Measurements from ENCODE around the gene TMEM176B.

TMEM176B gene

GRCh38 chr7:150835019-150835418 is 34.9 kb upstream of the TMEM176B start:
- Histone ChIP-seq H3K9ac (ENCODE audit: low read depth, low read length) (no peak overlapping the region), H3K4me1 (ENCODE audit: control insufficient read depth, insufficient read depth, low read length) (no peaks in the 10 kb centered on the region), H3K4me3 (ENCODE audit: low read depth, low read length) (no peak overlapping the region), H3K27me3 (ENCODE audit: control insufficient read depth, insufficient read depth, low read length) (no peaks in the 10 kb centered on the region), H3K36me3 (ENCODE audit: control insufficient read depth, insufficient read depth, low read length) (no peaks in the 10 kb centered on the region), H3K9me3 (ENCODE audit: control insufficient read depth, insufficient read depth, low read length) (no peaks in the 10 kb centered on the region)

DNA sequence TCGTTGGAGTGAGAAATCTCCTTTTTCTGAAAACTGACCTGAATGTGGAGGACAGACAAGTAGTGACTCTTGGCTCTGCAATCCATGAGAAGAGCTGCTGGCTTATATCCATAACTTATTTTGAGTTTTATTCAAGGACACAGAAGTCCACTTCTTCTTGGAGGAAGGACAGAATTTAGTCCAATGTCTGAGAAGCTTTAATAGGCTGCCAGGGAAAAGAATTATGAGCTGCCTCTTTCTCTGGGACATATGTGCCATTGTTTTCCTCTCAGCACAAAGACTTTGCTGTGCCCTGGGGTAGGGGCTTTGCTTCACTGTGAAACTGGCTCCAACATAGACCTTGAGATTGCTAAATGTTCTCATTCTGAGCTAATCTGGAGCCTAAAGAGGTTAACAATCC is 31.7 kb upstream of the TMEM176B start:
- Histone ChIP-seq H3K27me3 (ENCODE audit: control insufficient read depth, insufficient read depth, low read length) (no peaks in the 10 kb centered on the region), H3K4me3 (ENCODE audit: low read depth, low read length) (no peak overlapping the region), H3K4me1 (ENCODE audit: control insufficient read depth, insufficient read depth, low read length) (no peaks in the 10 kb centered on the region), H3K9me3 (ENCODE audit: control insufficient read depth, insufficient read depth, low read length) (no peaks in the 10 kb centered on the region), H3K9ac (ENCODE audit: low read depth, low read length) (no peak overlapping the region), H3K36me3 (ENCODE audit: control insufficient read depth, insufficient read depth, low read length) (no peaks in the 10 kb centered on the region)

DNA sequence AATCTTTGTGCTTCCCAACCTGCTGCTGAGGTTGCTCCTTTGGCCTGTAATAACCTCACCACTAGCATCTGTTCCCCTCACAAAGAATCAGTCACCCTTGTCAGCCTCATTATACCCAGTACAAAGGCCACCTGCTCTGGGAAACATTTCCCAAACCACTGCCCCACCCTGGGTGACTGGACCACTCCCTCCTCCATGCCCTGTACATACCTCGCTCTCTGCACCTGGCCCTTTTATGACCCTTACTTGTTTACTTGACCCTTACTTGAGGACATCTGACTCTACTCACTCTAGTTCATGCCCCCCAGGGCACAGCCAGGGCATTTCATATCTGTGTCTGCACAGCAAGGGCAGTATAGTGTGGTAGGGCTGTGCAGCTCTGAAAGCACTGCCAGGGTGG is 30.8 kb upstream of the TMEM176B start:
- Histone ChIP-seq H3K9me3 (ENCODE audit: control insufficient read depth, insufficient read depth, low read length) (no peaks in the 10 kb centered on the region), H3K27me3 (ENCODE audit: control insufficient read depth, insufficient read depth, low read length) (no peaks in the 10 kb centered on the region), H3K9ac (ENCODE audit: low read depth, low read length) (no peak overlapping the region), H3K36me3 (ENCODE audit: control insufficient read depth, insufficient read depth, low read length) (no peaks in the 10 kb centered on the region), H3K4me3 (ENCODE audit: low read depth, low read length) (no peak overlapping the region), H3K4me1 (ENCODE audit: control insufficient read depth, insufficient read depth, low read length) (no peaks in the 10 kb centered on the region)

GRCh38 chr7:150829426-150829825 is 29.3 kb upstream of the TMEM176B start:
- H3K9ac ChIP-seq (ENCODE audit: low read depth, low read length) = no peak overlapping the region
- no peaks in the 10 kb centered on the region for H3K36me3 ChIP-seq (ENCODE audit: control insufficient read depth, insufficient read depth, low read length)
- H3K4me1 ChIP-seq (ENCODE audit: control insufficient read depth, insufficient read depth, low read length) = no peaks in the 10 kb centered on the region
- no peak overlapping the region for H3K4me3 ChIP-seq (ENCODE audit: low read depth, low read length)
- H3K9me3 ChIP-seq (ENCODE audit: control insufficient read depth, insufficient read depth, low read length) = no peaks in the 10 kb centered on the region
- no peaks in the 10 kb centered on the region for H3K27me3 ChIP-seq (ENCODE audit: control insufficient read depth, insufficient read depth, low read length)

- H3K9me3 ChIP-seq (ENCODE audit: control insufficient read depth, insufficient read depth, low read length) = no peaks in the 10 kb centered on the region
- no peak overlapping the region for H3K4me3 ChIP-seq (ENCODE audit: low read depth, low read length)
- H3K9ac ChIP-seq (ENCODE audit: low read depth, low read length) = no peak overlapping the region
- no peaks in the 10 kb centered on the region for H3K36me3 ChIP-seq (ENCODE audit: control insufficient read depth, insufficient read depth, low read length)
- no peaks in the 10 kb centered on the region for H3K4me1 ChIP-seq (ENCODE audit: control insufficient read depth, insufficient read depth, low read length)
- no peaks in the 10 kb centered on the region for H3K27me3 ChIP-seq (ENCODE audit: control insufficient read depth, insufficient read depth, low read length)
These were observed 28.2 kb upstream of the TMEM176B start for GRCh38 chr7:150828384-150828783.

DNA sequence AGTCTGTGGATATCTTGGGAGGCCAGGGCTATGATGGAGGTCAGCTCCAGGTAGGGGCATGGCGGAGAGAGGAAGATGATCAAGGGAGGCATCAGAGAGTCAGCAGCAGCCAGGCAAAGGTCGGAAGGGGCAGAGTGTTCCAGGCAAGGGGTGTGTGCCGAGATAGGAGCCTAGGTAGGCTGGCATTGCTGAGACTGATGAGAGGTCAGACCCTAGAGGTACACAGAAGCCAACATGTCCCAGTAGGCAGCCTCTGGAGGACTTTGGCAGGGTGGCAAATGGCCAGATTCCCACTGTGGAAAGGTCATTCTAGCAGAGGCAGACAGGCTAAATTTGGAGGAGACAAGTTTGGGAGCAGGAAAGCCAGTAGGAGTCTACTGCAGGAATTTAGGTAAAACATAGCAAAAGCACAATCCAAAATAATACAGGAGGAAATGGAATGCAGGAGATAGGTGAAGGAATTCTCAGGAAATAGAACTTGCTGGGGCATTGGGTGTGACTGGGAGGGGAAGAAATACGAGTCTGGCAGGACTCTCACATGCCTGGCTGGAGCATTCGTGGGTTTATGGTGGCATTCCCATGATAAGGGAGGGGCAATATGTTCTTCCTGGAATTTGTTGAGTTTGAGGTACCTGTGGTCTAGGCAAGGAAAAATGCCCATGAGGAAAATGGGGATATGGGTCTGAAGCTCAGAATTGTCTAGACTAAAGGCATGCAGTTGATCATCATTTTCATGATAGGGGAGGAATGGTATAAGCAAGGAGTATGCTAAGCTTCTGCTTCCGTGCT is 26.1 kb upstream of the TMEM176B start:
- no peaks in the 10 kb centered on the region for H3K36me3 ChIP-seq (ENCODE audit: control insufficient read depth, insufficient read depth, low read length)
- no peaks in the 10 kb centered on the region for H3K27me3 ChIP-seq (ENCODE audit: control insufficient read depth, insufficient read depth, low read length)
- no peaks in the 10 kb centered on the region for H3K4me1 ChIP-seq (ENCODE audit: control insufficient read depth, insufficient read depth, low read length)
- H3K9me3 ChIP-seq (ENCODE audit: control insufficient read depth, insufficient read depth, low read length) = no peaks in the 10 kb centered on the region
- H3K4me3 ChIP-seq (ENCODE audit: low read depth, low read length) = no peak overlapping the region
- H3K9ac ChIP-seq (ENCODE audit: low read depth, low read length) = no peak overlapping the region

DNA sequence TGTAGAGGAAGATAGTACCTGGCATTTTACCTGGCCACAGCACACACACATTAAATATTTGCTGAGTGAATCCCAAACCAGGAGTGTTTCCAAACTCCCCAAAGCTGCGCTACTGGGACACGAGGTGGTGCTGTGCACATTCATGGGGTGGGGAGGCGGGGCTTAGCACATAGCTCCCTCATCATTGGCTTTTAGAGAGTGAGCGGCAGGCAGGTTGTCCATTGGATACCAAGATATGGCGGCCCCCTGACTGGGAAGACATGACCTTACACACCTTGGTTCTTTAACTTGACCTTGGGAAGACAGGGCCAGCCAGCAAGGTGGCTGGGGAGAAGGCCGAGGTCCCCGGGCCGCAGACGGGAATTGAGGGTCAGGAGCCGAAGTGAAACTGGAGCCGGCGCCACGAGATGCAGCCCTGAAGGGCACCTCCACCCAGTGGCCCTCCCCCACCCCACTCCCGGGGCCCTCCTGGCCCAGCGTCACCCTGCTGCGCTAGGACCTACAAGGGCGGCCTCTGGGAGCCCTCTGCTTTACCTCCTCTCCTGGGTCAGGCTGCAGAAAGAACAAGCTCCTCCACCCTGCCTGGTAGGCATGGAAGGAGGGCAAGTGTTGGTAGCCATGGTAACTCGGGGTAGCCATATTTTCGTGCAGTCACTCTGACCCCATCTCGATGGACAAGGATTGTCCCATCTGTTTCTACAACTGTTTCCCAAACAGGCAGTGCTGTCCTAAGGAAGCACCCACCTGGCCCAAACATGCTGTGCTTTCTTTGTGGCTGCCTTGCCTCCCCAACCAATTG is 24.4 kb upstream of the TMEM176B start:
- Histone ChIP-seq H3K27me3 (ENCODE audit: control insufficient read depth, insufficient read depth, low read length) (no peaks in the 10 kb centered on the region), H3K36me3 (ENCODE audit: control insufficient read depth, insufficient read depth, low read length) (no peaks in the 10 kb centered on the region), H3K4me1 (ENCODE audit: control insufficient read depth, insufficient read depth, low read length) (no peaks in the 10 kb centered on the region), H3K9ac (ENCODE audit: low read depth, low read length) (no peak overlapping the region), H3K9me3 (ENCODE audit: control insufficient read depth, insufficient read depth, low read length) (no peaks in the 10 kb centered on the region), H3K4me3 (ENCODE audit: low read depth, low read length) (no peak overlapping the region)

- Histone ChIP-seq H3K4me1 (ENCODE audit: control insufficient read depth, insufficient read depth, low read length) (no peaks in the 10 kb centered on the region), H3K4me3 (ENCODE audit: low read depth, low read length) (no peak overlapping the region), H3K27me3 (ENCODE audit: control insufficient read depth, insufficient read depth, low read length) (no peaks in the 10 kb centered on the region), H3K9ac (ENCODE audit: low read depth, low read length) (no peak overlapping the region), H3K9me3 (ENCODE audit: control insufficient read depth, insufficient read depth, low read length) (no peaks in the 10 kb centered on the region), H3K36me3 (ENCODE audit: control insufficient read depth, insufficient read depth, low read length) (no peaks in the 10 kb centered on the region)
These were observed 23.4 kb upstream of the TMEM176B start for GRCh38 chr7:150823484-150824126.

DNA sequence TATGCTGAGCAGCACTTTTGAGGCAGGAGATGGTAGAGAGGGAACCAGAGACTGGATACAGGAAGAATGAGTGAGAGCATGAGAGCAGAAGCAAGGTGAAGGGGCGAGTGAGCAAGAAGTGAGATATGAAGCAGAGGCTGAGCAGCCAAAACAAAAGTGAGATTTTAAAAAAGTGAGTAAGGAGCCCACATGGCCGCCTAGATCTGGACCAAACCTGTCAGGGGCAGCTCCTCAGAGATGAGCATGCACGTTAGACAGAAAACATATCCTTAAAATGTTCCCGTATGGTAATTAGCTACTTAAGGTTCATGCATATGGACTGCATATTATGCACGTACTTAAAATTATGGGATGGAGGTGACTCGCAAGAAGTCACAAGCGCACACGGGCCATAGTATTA is 22.9 kb upstream of the TMEM176B start:
- H3K4me1 ChIP-seq (ENCODE audit: control insufficient read depth, insufficient read depth, low read length) = no peaks in the 10 kb centered on the region
- no peaks in the 10 kb centered on the region for H3K36me3 ChIP-seq (ENCODE audit: control insufficient read depth, insufficient read depth, low read length)
- no peak overlapping the region for H3K9ac ChIP-seq (ENCODE audit: low read depth, low read length)
- no peak overlapping the region for H3K4me3 ChIP-seq (ENCODE audit: low read depth, low read length)
- H3K27me3 ChIP-seq (ENCODE audit: control insufficient read depth, insufficient read depth, low read length) = no peaks in the 10 kb centered on the region
- H3K9me3 ChIP-seq (ENCODE audit: control insufficient read depth, insufficient read depth, low read length) = no peaks in the 10 kb centered on the region

DNA sequence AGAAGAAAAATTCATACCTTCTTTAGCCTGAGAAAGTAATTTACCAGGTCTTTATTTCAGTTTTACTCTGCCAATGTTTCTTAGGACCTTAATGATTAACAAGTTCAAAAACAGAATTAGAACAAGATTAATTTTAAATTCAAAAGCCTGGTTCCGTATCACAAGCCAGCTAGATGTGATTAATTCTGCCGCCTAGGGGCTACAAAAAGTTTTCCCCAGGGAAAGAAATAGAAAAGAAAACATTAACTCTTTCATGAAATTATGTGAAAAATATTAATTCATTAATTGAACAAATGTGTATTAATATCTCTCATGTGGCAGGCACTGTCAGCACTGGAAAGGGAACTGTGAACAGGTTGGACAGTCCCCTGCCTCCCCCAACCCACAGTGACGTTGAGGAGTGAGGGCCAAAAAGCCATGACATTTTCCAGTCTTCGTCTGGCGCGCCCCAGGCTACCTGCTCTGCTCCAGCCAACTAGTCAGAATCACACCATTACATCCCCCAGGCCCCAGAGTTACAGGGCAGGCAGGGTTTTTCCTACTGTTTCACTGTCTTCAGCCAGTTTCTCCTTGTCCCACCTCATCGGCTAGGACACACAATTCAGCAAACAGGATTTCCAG is 20.5 kb upstream of the TMEM176B start:
- no peak overlapping the region for H3K9ac ChIP-seq (ENCODE audit: low read depth, low read length)
- no peaks in the 10 kb centered on the region for H3K9me3 ChIP-seq (ENCODE audit: control insufficient read depth, insufficient read depth, low read length)
- no peaks in the 10 kb centered on the region for H3K4me1 ChIP-seq (ENCODE audit: control insufficient read depth, insufficient read depth, low read length)
- no peaks in the 10 kb centered on the region for H3K27me3 ChIP-seq (ENCODE audit: control insufficient read depth, insufficient read depth, low read length)
- H3K36me3 ChIP-seq (ENCODE audit: control insufficient read depth, insufficient read depth, low read length) = no peaks in the 10 kb centered on the region
- no peak overlapping the region for H3K4me3 ChIP-seq (ENCODE audit: low read depth, low read length)

GRCh38 chr7:150820148-150820547 is 20.0 kb upstream of the TMEM176B start:
- no peaks in the 10 kb centered on the region for H3K27me3 ChIP-seq (ENCODE audit: control insufficient read depth, insufficient read depth, low read length)
- H3K9me3 ChIP-seq (ENCODE audit: control insufficient read depth, insufficient read depth, low read length) = no peaks in the 10 kb centered on the region
- H3K36me3 ChIP-seq (ENCODE audit: control insufficient read depth, insufficient read depth, low read length) = no peaks in the 10 kb centered on the region
- H3K4me3 ChIP-seq (ENCODE audit: low read depth, low read length) = no peak overlapping the region
- H3K4me1 ChIP-seq (ENCODE audit: control insufficient read depth, insufficient read depth, low read length) = no peaks in the 10 kb centered on the region
- no peak overlapping the region for H3K9ac ChIP-seq (ENCODE audit: low read depth, low read length)

Data from iPS-15b (cell line).